ENCODE data around the gene FFAR2. TPM values are rescaled to one million over a fixed set of nuclear protein-coding genes. Genes with fewer than 3 reads are reported as not detected.

FFAR2 gene
- total and polyA plus RNA-seq, 10 donors, result 0.89 to 53.5 (median 9.7) TPM

DNA sequence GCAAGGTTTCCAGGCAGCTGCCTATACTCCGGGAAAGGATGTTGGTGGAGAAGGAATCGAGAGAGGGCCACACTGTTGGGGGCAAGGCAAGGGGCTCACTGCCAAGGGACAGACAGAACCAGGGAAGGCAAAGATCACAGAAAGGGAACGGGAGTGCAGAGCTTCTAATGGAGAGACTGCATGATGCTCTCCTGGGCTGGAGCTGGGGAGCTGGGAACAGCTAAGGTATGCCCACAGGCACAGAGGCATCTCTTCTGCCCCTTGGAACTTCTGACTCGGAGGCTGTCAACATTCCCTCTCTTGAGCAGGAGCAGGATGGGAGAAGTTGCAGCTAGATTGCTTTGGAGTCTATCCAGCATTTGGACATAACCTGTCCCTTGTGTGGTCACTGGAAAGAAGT is 22.4 kb upstream of the FFAR2 start:
- Histone ChIP-seq H3K4me3 (no peak overlapping the region), H3K9me3 (peaks cover 0 to 2% (median 0%) of the 10 kb centered on the region in 8 donors), H3K27ac (no peak overlapping the region), H3K36me3 (no peaks in the 10 kb centered on the region), H3K27me3 (replicated peaks in 1 of 7) (peaks cover 0 to 37% (median 0%) of the 10 kb centered on the region in 7 donors), H3K4me1 (peaks cover 0 to 19% (median under 1%) of the 10 kb centered on the region in 6 donors)
- TF ChIP-seq POLR2A (IDR thresholded peaks at IDR 0.05), result no peak
- TF ChIP-seq, protein P1, sequence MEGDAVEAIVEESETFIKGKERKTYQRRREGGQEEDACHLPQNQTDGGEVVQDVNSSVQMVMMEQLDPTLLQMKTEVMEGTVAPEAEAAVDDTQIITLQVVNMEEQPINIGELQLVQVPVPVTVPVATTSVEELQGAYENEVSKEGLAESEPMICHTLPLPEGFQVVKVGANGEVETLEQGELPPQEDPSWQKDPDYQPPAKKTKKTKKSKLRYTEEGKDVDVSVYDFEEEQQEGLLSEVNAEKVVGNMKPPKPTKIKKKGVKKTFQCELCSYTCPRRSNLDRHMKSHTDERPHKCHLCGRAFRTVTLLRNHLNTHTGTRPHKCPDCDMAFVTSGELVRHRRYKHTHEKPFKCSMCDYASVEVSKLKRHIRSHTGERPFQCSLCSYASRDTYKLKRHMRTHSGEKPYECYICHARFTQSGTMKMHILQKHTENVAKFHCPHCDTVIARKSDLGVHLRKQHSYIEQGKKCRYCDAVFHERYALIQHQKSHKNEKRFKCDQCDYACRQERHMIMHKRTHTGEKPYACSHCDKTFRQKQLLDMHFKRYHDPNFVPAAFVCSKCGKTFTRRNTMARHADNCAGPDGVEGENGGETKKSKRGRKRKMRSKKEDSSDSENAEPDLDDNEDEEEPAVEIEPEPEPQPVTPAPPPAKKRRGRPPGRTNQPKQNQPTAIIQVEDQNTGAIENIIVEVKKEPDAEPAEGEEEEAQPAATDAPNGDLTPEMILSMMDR (IDR thresholded peaks at IDR 0.05 in 8 of 11, conservative IDR thresholded peaks at IDR 0.05 in 3 of 11), result no peak
- no peak for DNase-seq
- intact Hi-C loops (cut with DNase I; ENCODE audit: low total_unique reads), result no loop called here
- 80 to 88% (median 86%) methylated on average over 4 of the region's 4 CpGs for WGBS, 5 donors

- intact Hi-C loops (cut with DNase I; ENCODE audit: low total_unique reads), result no loop called here
Measured at GRCh38 chr19:35427187-35427586, 20.9 kb upstream of the FFAR2 start.

GRCh38 chr19:35429698-35430408 is 18.2 kb upstream of the FFAR2 start:
- Histone ChIP-seq H3K4me1 (peaks cover 4 to 54% (median 14%) of the 10 kb centered on the region in 6 donors), H3K4me3 (peak overlapping the region in 1 of 8 donors; percentile 40), H3K27me3 (replicated peaks in 1 of 7) (peaks cover 0 to 21% (median 0%) of the 10 kb centered on the region in 7 donors), H3K9me3 (peaks cover 0 to 17% (median 11%) of the 10 kb centered on the region in 8 donors), H3K27ac (peak overlapping the region in 6 of 8 donors; percentile 44 to 89 (median 79)), H3K36me3 (no peaks in the 10 kb centered on the region)
- 85 to 91% (median 88%) methylated on average over 21 of the region's 21 CpGs for WGBS, 5 donors
- DNase-seq, result no peak
- intact Hi-C loops (cut with DNase I; ENCODE audit: low total_unique reads), result no loop called here
- no peak for TF ChIP-seq POLR2A (IDR thresholded peaks at IDR 0.05)
- TF ChIP-seq, protein P1 (IDR thresholded peaks at IDR 0.05 in 8 of 11, conservative IDR thresholded peaks at IDR 0.05 in 3 of 11), result no peak
- no peak for TF ChIP-seq POLR2AphosphoS5 (IDR thresholded peaks at IDR 0.05)

More at GRCh38 chr19:35427187-35427586, 20.9 kb upstream of the FFAR2 start:
- Histone ChIP-seq H3K4me3 (no peak overlapping the region), H3K36me3 (no peaks in the 10 kb centered on the region), H3K27ac (no peak overlapping the region), H3K4me1 (peaks cover 0 to 27% (median 0%) of the 10 kb centered on the region in 6 donors), H3K9me3 (peaks cover 0 to 17% (median 11%) of the 10 kb centered on the region in 8 donors), H3K27me3 (replicated peaks in 1 of 7) (peaks cover 0 to 34% (median 0%) of the 10 kb centered on the region in 7 donors)
- TF ChIP-seq POLR2A (IDR thresholded peaks at IDR 0.05) (no peak), POLR2AphosphoS5 (IDR thresholded peaks at IDR 0.05) (no peak)
- TF ChIP-seq, protein P1 (IDR thresholded peaks at IDR 0.05 in 8 of 11, conservative IDR thresholded peaks at IDR 0.05 in 3 of 11), result no peak
- DNase-seq, result no peak
- 70 to 85% (median 77%) methylated on average over 4 of the region's 4 CpGs for WGBS, 5 donors

- Histone ChIP-seq H3K9me3 (peaks cover 0 to 17% (median 11%) of the 10 kb centered on the region in 8 donors), H3K4me3 (peak overlapping the region in 1 of 8 donors; percentile 40), H3K36me3 (no peaks in the 10 kb centered on the region), H3K27me3 (replicated peaks in 1 of 7) (peaks cover 0 to 14% (median 0%) of the 10 kb centered on the region in 7 donors), H3K4me1 (peaks cover 4 to 61% (median 22%) of the 10 kb centered on the region in 6 donors), H3K27ac (peak overlapping the region in 6 of 8 donors; percentile 44 to 89 (median 79))
- DNase-seq, result no peak
- TF ChIP-seq POLR2A (IDR thresholded peaks at IDR 0.05) (no peak), POLR2AphosphoS5 (IDR thresholded peaks at IDR 0.05) (no peak)
- TF ChIP-seq, protein P1 (IDR thresholded peaks at IDR 0.05 in 8 of 11, conservative IDR thresholded peaks at IDR 0.05 in 3 of 11), result no peak
- intact Hi-C loops (cut with DNase I; ENCODE audit: low total_unique reads), result no loop called here
- WGBS, 5 donors, result 51 to 69% (median 55%) methylated on average over 5 of the region's 5 CpGs
Measured at GRCh38 chr19:35430409-35431144, 17.5 kb upstream of the FFAR2 start.

All from spleen (tissue), 11 donors.